HUES64 (cell line): ENCODE measurements around the gene PHACTR2.
"Not testable (repeated sequence)": the region's sequence is repeated elsewhere in the genome, so short reads cannot be mapped to it uniquely, and the experiment has no call there.

Experiments
- H3K27ac ChIP-seq: 2 replicates; pipeline ENCODE4 v1.7.0; 2013; ENCODE audit warnings: low read depth, low read length, inconsistent platforms
- H3K27me3 ChIP-seq: 2 replicates; pipeline ENCODE4 v1.6.1; 2013; ENCODE audit warnings: mild to moderate bottlenecking, low read length; ENCODE audit not compliant: insufficient read depth
- H3K36me3 ChIP-seq: 2 replicates; pipeline ENCODE4 v1.6.1; 2013; ENCODE audit warnings: mild to moderate bottlenecking, low read length; ENCODE audit not compliant: insufficient read depth
- H3K4me1 ChIP-seq: 2 replicates; pipeline ENCODE4 v1.6.1; 2013; ENCODE audit warnings: mild to moderate bottlenecking, low read length, moderate library complexity; ENCODE audit not compliant: insufficient read depth
- H3K4me3 ChIP-seq: 2 replicates; pipeline ENCODE4 v1.5.1; 2013; ENCODE audit warnings: mild to moderate bottlenecking, low read length, moderate library complexity
- H3K9ac ChIP-seq: 2 replicates; pipeline ENCODE4 v1.6.1; 2013; ENCODE audit warnings: mild to moderate bottlenecking, low read depth, low read length
- H3K9me3 ChIP-seq: 2 replicates; pipeline ENCODE4 v1.6.1; 2013; ENCODE audit warnings: low read depth, low read length; ENCODE audit not compliant: insufficient read depth
- WGBS: fragments of 150-250, 120-280 bp; methylation state at CpG from one replicate; pipeline ENCODE4 v1.1.7; 2013; ENCODE audit warnings: missing lambda C conversion rate; 5-methylcytosine and 5-hydroxymethylcytosine counted together

Gene PHACTR2

GRCh38 chr6:143845033-143845432 is 167.3 kb downstream of the PHACTR2 start:
- no peaks in the 10 kb centered on the region for H3K9me3 ChIP-seq
- no peak overlapping the region for H3K27ac ChIP-seq
- no peak overlapping the region for H3K9ac ChIP-seq
- 90% methylated on average over 5 of the region's 5 CpGs for WGBS
- H3K27me3 ChIP-seq = no peaks in the 10 kb centered on the region
- no peak overlapping the region for H3K4me3 ChIP-seq
- peaks cover 5% of the 10 kb centered on the region; the same call in 1 of the 2 replicates for H3K4me1 ChIP-seq
- H3K36me3 ChIP-seq = peaks cover 57% of the 10 kb centered on the region

DNA sequence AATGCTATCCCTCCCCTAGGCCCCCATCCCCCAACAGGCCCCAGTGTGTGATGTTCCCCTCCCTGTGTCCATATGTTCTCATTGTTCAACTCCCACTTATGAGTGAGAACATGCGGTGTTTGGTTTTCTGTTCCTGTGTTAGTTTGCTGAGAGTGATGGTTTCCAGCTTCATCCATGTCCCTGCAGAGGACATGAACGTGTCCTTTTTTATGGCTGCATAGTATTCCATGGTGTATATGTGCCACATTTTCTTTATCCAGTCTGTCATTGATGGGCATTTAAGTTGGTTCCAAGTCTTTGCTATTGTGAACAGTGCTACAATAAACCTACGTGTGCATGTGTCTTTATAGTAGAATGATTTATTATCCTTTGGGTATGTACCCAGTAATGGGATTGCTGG is 173.9 kb downstream of the PHACTR2 start:
- H3K4me1 ChIP-seq, H3K9me3 ChIP-seq, H3K4me3 ChIP-seq, H3K9ac ChIP-seq, H3K27ac ChIP-seq, H3K27me3 ChIP-seq: not testable (repeated sequence)
- WGBS = 97% methylated on average over 3 of the region's 3 CpGs
- H3K36me3 ChIP-seq = peaks cover 79% of the 10 kb centered on the region

DNA sequence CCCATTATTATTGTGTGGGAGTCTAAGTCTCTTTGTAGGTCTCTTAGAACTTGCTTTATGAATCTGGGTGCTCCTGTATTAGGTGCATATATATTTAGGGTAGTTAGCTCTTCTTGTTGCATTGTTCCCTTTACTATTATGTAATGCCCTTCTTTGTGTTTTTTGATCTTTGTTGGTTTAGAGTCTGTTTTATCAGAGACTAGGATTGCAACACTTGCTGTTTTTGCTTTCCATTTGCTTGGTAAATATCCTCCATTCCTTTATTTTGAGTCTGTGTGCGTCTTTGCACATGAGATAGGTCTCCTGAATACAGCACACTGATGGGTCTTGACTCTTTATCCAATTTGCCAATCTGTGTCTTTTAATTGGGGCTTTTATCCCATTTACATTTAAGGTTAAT is 177.3 kb downstream of the PHACTR2 start:
- H3K9me3 ChIP-seq, H3K9ac ChIP-seq, H3K4me3 ChIP-seq, H3K4me1 ChIP-seq, H3K27me3 ChIP-seq, H3K27ac ChIP-seq: not testable (repeated sequence)
- WGBS = 89% methylated on average over 1 of the region's 1 CpG
- peaks cover 79% of the 10 kb centered on the region for H3K36me3 ChIP-seq

DNA sequence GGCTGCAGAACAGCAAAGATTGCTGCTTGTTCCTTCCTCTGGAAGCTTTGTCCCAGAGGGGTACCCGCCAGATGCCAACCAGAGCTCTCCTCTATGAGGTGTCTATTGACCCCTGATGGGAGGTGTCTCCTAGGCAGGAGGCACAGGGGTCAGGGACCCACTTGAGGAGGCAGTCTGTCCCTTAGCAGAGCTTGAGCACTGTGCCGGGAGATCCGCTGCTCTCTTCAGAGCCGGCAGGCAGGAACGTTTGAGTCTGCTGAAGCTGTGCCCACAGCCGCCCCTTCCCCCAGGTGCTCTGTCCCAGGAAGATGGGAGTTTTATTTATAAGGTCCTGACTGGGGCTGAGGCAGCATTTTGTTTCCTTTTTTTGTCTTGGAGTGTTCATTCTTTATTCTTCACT is 179.0 kb downstream of the PHACTR2 start:
- 95% methylated on average over 6 of the region's 6 CpGs for whole genome bisulfite sequencing
- not testable (repeated sequence) for H3K27ac ChIP-seq, H3K4me3 ChIP-seq, H3K4me1 ChIP-seq, H3K9me3 ChIP-seq, H3K9ac ChIP-seq, H3K27me3 ChIP-seq
- H3K36me3 ChIP-seq = peaks cover 79% of the 10 kb centered on the region

- 95% methylated on average over 5 of the region's 5 CpGs for WGBS
- no peaks in the 10 kb centered on the region for H3K9me3 ChIP-seq
- no peak overlapping the region for H3K9ac ChIP-seq
- H3K27ac ChIP-seq = no peak overlapping the region
- H3K4me3 ChIP-seq = no peak overlapping the region
- H3K4me1 ChIP-seq = 0 out of 2 replicates have a peak, but pooled peaks cover 3% of the 10 kb centered on the region
- no peaks in the 10 kb centered on the region for H3K27me3 ChIP-seq
- H3K36me3 ChIP-seq = peaks cover 83% of the 10 kb centered on the region
Measured at GRCh38 chr6:143857651-143858050, 179.9 kb downstream of the PHACTR2 start.

- Histone ChIP-seq H3K9ac (no peak overlapping the region), H3K4me1 (0 out of 2 replicates have a peak, but pooled peaks cover 3% of the 10 kb centered on the region), H3K36me3 (peaks cover 100% of the 10 kb centered on the region), H3K4me3 (no peak overlapping the region), H3K9me3 (no peaks in the 10 kb centered on the region), H3K27me3 (no peaks in the 10 kb centered on the region), H3K27ac (no peak overlapping the region)
- WGBS = 90% methylated on average over 3 of the region's 3 CpGs
Measured at GRCh38 chr6:143859891-143860660, 182.3 kb downstream of the PHACTR2 start.

DNA sequence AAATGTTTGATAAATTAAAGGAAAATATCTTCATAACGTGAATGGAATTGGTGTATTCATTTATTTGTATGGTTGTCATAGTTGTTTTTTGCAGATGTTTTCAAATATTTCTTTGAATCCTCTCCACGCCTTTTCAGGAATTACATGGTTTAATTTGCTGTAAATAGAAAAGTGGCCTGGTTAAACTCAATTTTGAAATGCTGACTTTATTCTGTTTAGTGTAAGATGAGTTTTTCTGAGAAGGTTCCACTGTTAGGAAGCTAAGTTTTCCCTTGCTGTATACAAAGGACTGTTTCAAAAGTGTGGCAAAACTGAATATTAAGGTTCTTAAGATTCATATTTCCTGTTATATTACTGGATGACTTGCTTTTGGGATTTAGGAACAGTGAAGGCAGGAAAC is 186.0 kb downstream of the PHACTR2 start:
- WGBS = 97% methylated on average over 2 of the region's 2 CpGs
- peaks cover 67% of the 10 kb centered on the region for H3K36me3 ChIP-seq

DNA sequence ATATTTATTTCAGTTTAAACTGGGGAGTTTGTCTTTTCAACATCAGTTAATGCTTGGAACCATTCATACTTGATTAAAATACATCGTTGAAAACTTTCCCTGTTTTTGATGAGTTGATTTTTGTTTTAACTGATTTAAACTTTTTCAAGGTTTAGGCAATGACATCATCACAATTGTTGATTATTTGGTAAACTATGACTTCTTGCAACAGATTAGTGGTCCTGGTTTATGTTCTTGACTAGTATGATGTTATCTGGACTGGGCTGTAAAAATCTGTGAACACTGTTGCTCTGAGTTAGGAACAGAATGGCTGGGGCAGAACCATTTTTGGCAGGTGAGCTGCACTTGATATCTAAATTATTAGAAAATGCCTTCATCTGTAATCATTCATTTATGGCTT is 186.5 kb downstream of the PHACTR2 start, which contains the start of gene ZC2HC1B:
Gene ZC2HC1B (plus strand): TSS at position 241 of the 400 bp plus-strand sequence. CDS start 66 bp downstream, at position 307.
- H3K27ac ChIP-seq = no peak within 1 kb of the TSS
- 0 out of 2 replicates have a peak, but pooled peaks cover 3% of the 10 kb centered on the region for H3K4me1 ChIP-seq
- 100% methylated on average over 1 of the region's 1 CpG for WGBS
- no peak within 1 kb of the TSS for H3K9ac ChIP-seq
- peaks cover 63% of the 10 kb centered on the region for H3K36me3 ChIP-seq
- H3K27me3 ChIP-seq = no peaks in the 10 kb centered on the region
- no peaks in the 10 kb centered on the region for H3K9me3 ChIP-seq
- no peak within 1 kb of the TSS for H3K4me3 ChIP-seq

More for the DNA sequence above, 186.0 kb downstream of the PHACTR2 start:
- no peak overlapping the region for H3K4me3 ChIP-seq
- H3K27ac ChIP-seq = no peak overlapping the region
- H3K9ac ChIP-seq = no peak overlapping the region
- no peaks in the 10 kb centered on the region for H3K27me3 ChIP-seq
- H3K9me3 ChIP-seq = no peaks in the 10 kb centered on the region
- 0 out of 2 replicates have a peak, but pooled peaks cover 3% of the 10 kb centered on the region for H3K4me1 ChIP-seq

GRCh38 chr6:143867236-143867635 is 189.5 kb downstream of the PHACTR2 start:
- Histone ChIP-seq H3K36me3 (peaks cover 33% of the 10 kb centered on the region), H3K9ac (no peak overlapping the region), H3K4me1 (no peaks in the 10 kb centered on the region), H3K4me3 (no peak overlapping the region), H3K27me3 (no peaks in the 10 kb centered on the region), H3K9me3 (no peaks in the 10 kb centered on the region), H3K27ac (no peak overlapping the region)

DNA sequence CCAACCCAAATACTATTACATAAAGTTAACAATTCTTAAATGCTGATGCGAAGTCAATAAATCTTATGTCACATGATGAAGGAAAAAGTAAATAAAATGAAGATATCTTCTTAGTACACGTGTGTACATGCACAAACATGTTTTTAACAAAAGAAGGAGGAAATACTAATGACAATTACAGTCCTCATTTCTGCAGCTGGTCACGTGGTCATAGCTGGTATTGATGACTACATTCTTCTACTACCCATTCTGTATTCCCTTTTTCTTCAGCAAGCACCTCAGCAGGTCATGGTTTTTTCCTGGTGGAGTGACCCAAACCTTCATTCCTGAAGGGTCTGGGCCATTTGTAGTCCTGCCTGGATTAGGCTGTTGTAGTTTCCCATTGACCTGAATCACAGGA is 191.0 kb downstream of the PHACTR2 start:
- H3K36me3 ChIP-seq = peaks cover 17% of the 10 kb centered on the region
- not testable (repeated sequence) for H3K27me3 ChIP-seq, H3K9me3 ChIP-seq, H3K9ac ChIP-seq, H3K4me1 ChIP-seq, H3K27ac ChIP-seq, H3K4me3 ChIP-seq
- 84% methylated on average over 2 of the region's 3 CpGs for WGBS

GRCh38 chr6:143871202-143871730 is 193.5 kb downstream of the PHACTR2 start:
- H3K4me1 ChIP-seq, H3K9ac ChIP-seq, H3K4me3 ChIP-seq, H3K36me3 ChIP-seq, H3K9me3 ChIP-seq, H3K27ac ChIP-seq, H3K27me3 ChIP-seq: not testable (repeated sequence)
- 79% methylated on average over 1 of the region's 1 CpG for WGBS
